Panc1 (cell line): ENCODE results near the gene SYNGR4. TPM values are rescaled to one million over a fixed set of nuclear protein-coding genes. Genes with fewer than 3 reads are reported as not detected.

ENCODE experiments used
- ATAC-seq: fragments of 200-7000 bp; cut with Tn5 transposase; 2 replicates; pipeline ENCODE4 v1.9.1; 2020; ENCODE audit warnings: mild to moderate bottlenecking, moderate library complexity
- BruUV-seq: library from RNA; stranded (reverse); fragments of 400-500 nt; replicated peaks from 2 replicates; lab custom pipeline; 2021; lab: Mats Ljungman, UMichigan
- CTCF ChIA-PET: fragments of 300-600 bp; sonication (Branson Sonifier 250); formaldehyde crosslinking; loops from one replicate; lab custom pipeline; 2022; ENCODE audit warnings: antibody characterized with exemption; lab: Charles Lee
- POLR2A ChIA-PET: fragments of 300-600 bp; sonication (Branson Sonifier 250); formaldehyde crosslinking; loops from one replicate; lab custom pipeline; 2022; ENCODE audit warnings: antibody characterized with exemption; lab: Charles Lee
- DNase-seq: peaks from one replicate; pipeline ENCODE4 v3.0.0-alpha.2; 2010; ENCODE audit warnings: low read depth, low spot score
- H3K27ac ChIP-seq: 2 replicates; pipeline ENCODE4 v1.5.1; 2011; ENCODE audit warnings: mild to moderate bottlenecking, low read length, inconsistent platforms
- H3K27me3 ChIP-seq: fragments of 200-500 bp; sonication (Bioruptor generic); 2 replicates; pipeline ENCODE4 v1.6.0; 2014; ENCODE audit warnings: low read length, inconsistent platforms; ENCODE audit not compliant: control insufficient read depth, insufficient read depth
- H3K36me3 ChIP-seq: fragments of 200-500 bp; sonication (Bioruptor generic); 2 replicates; pipeline ENCODE4 v1.5.1; 2014; ENCODE audit warnings: inconsistent platforms, mild to moderate bottlenecking, low read length, moderate library complexity; ENCODE audit not compliant: control insufficient read depth, insufficient read depth
- H3K4me1 ChIP-seq: 2 replicates; pipeline ENCODE4 v1.5.1; 2011; ENCODE audit warnings: inconsistent platforms, mild to moderate bottlenecking, low read length, moderate library complexity; ENCODE audit not compliant: control insufficient read depth, insufficient read depth
- H3K4me3 ChIP-seq, 2 experiments: 2 replicates each; pipeline ENCODE4 v1.5.1; 2011 to 2012; ENCODE audit warnings: low read depth in 2 of 2, low read length in 2 of 2, mild to moderate bottlenecking in 2 of 2, inconsistent platforms in 1 of 2, moderate library complexity in 1 of 2
- H3K9me3 ChIP-seq: fragments of 200-500 bp; sonication (Bioruptor generic); 2 replicates; pipeline ENCODE4 v1.5.1; 2014; ENCODE audit warnings: low read depth, mild to moderate bottlenecking, inconsistent platforms, low read length, moderate library complexity; ENCODE audit not compliant: control insufficient read depth, insufficient read depth
- POLR2AphosphoS5 ChIP-seq: IDR thresholded peaks from 2 replicates; pipeline ENCODE4 v1.6.1; 2012; ENCODE audit warnings: mild to moderate bottlenecking, low read depth, low read length, moderate library complexity
- SIN3A ChIP-seq: IDR thresholded peaks from 2 replicates; pipeline ENCODE4 v1.6.1; 2012; ENCODE audit warnings: low read depth, mild to moderate bottlenecking, low read length, moderate library complexity, borderline replicate concordance; ENCODE audit not compliant: insufficient read depth
- TCF7L2 ChIP-seq: IDR thresholded peaks from 2 replicates; pipeline ENCODE4 v1.6.1; 2011; ENCODE audit warnings: mild to moderate bottlenecking, low read depth, low read length, inconsistent platforms
- in situ Hi-C: cut with HindIII; loops from 2 replicates; pipeline ENCODE4 v1.10.0; 2016; ENCODE audit warnings: low sequenced_read_pairs, low pct_unique_long_range_greater_than_20kb
- intact Hi-C: fragments of 100-400 bp; cut with micrococcal nuclease; formaldehyde crosslinking; loops from one replicate; pipeline ENCODE4 v1.10.0; 2022; ENCODE audit not compliant: unreplicated experiment
- total RNA-seq: library from RNA; stranded (reverse); gene quantifications from one replicate; pipeline ENCODE4 v1.2.1, GENCODE V29; 2021; ENCODE audit not compliant: unreplicated experiment
- TF ChIP-seq, protein P1 (sequence below): fragments of 450-650 bp; IDR thresholded peaks from 2 replicates; pipeline ENCODE4 v1.5.1; 2017; ENCODE audit warnings: mild to moderate bottlenecking
- TF ChIP-seq, protein P2 (sequence below), 2 experiments: IDR thresholded peaks; 2 replicates each; pipeline ENCODE4 v1.6.1; 2011 to 2012; ENCODE audit warnings: low read depth in 2 of 2, control low read depth in 1 of 2, low read length in 1 of 2, mild to moderate bottlenecking in 1 of 2, moderate library complexity in 1 of 2; ENCODE audit not compliant: insufficient read depth in 1 of 2

The SYNGR4 gene
- total RNA-seq, 1 experiment from 2014 or later: 0.39 TPM

- H3K4me1 ChIP-seq: peaks cover 3% of the 10 kb centered on the region
- in situ Hi-C loops: no loop called here
- H3K27me3 ChIP-seq: no peaks in the 10 kb centered on the region
- no peaks in the 10 kb centered on the region for H3K9me3 ChIP-seq
- H3K36me3 ChIP-seq: no peaks in the 10 kb centered on the region
- no TSS peak for BruUV-seq
- CTCF ChIA-PET: no interaction called here
- POLR2A ChIA-PET: interaction anchor here (0.6 to 0.7 kb wide), 2 partner anchors 25 to 57 kb away, joined by 3 to 5 read pairs; no protein-coding TSS in a partner anchor
- TF ChIP-seq, protein P1, sequence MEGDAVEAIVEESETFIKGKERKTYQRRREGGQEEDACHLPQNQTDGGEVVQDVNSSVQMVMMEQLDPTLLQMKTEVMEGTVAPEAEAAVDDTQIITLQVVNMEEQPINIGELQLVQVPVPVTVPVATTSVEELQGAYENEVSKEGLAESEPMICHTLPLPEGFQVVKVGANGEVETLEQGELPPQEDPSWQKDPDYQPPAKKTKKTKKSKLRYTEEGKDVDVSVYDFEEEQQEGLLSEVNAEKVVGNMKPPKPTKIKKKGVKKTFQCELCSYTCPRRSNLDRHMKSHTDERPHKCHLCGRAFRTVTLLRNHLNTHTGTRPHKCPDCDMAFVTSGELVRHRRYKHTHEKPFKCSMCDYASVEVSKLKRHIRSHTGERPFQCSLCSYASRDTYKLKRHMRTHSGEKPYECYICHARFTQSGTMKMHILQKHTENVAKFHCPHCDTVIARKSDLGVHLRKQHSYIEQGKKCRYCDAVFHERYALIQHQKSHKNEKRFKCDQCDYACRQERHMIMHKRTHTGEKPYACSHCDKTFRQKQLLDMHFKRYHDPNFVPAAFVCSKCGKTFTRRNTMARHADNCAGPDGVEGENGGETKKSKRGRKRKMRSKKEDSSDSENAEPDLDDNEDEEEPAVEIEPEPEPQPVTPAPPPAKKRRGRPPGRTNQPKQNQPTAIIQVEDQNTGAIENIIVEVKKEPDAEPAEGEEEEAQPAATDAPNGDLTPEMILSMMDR: no peak
- TF ChIP-seq, protein P2, sequence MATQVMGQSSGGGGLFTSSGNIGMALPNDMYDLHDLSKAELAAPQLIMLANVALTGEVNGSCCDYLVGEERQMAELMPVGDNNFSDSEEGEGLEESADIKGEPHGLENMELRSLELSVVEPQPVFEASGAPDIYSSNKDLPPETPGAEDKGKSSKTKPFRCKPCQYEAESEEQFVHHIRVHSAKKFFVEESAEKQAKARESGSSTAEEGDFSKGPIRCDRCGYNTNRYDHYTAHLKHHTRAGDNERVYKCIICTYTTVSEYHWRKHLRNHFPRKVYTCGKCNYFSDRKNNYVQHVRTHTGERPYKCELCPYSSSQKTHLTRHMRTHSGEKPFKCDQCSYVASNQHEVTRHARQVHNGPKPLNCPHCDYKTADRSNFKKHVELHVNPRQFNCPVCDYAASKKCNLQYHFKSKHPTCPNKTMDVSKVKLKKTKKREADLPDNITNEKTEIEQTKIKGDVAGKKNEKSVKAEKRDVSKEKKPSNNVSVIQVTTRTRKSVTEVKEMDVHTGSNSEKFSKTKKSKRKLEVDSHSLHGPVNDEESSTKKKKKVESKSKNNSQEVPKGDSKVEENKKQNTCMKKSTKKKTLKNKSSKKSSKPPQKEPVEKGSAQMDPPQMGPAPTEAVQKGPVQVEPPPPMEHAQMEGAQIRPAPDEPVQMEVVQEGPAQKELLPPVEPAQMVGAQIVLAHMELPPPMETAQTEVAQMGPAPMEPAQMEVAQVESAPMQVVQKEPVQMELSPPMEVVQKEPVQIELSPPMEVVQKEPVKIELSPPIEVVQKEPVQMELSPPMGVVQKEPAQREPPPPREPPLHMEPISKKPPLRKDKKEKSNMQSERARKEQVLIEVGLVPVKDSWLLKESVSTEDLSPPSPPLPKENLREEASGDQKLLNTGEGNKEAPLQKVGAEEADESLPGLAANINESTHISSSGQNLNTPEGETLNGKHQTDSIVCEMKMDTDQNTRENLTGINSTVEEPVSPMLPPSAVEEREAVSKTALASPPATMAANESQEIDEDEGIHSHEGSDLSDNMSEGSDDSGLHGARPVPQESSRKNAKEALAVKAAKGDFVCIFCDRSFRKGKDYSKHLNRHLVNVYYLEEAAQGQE (IDR thresholded peaks at IDR 0.05; ENCODE audit: insufficient read depth in 1 of 2, low read depth in 2 of 2, low read length in 1 of 2): no peak
- TF ChIP-seq POLR2AphosphoS5 (peak; percentile 24; the same call in 1 of the 2 replicates), TCF7L2 (peak; percentile 91), SIN3A (no peak)
- no peak overlapping the region for H3K27ac ChIP-seq
- ATAC-seq (peak; percentile 89), DNase-seq (peak; percentile 61)
- intact Hi-C loops: no loop called here
- no peak overlapping the region for H3K4me3 ChIP-seq
These were observed 9.7 kb upstream of the SYNGR4 start for GRCh38 chr19:48354332-48354992.

GRCh38 chr19:48355365-48355954 is 8.7 kb upstream of the SYNGR4 start:
- H3K27me3 ChIP-seq: no peaks in the 10 kb centered on the region
- DNase-seq (no peak), ATAC-seq (no peak)
- H3K4me3 ChIP-seq: no peak overlapping the region
- in situ Hi-C loops (no loop called here), intact Hi-C loops (no loop called here)
- H3K4me1 ChIP-seq: peaks cover 3% of the 10 kb centered on the region
- no peaks in the 10 kb centered on the region for H3K36me3 ChIP-seq
- BruUV-seq: no TSS peak
- H3K9me3 ChIP-seq: no peaks in the 10 kb centered on the region
- ChIA-PET POLR2A (no interaction called here), CTCF (interaction anchor here (0.7 kb wide), 1 partner anchor 50 kb away, joined by 6 read pairs; no protein-coding TSS in a partner anchor)
- TF ChIP-seq, protein P2 (IDR thresholded peaks at IDR 0.05; ENCODE audit: insufficient read depth in 1 of 2, low read depth in 2 of 2, low read length in 1 of 2): no peak
- H3K27ac ChIP-seq: no peak overlapping the region
